ENCODE data around the gene RTN4R.
"Not testable (repeated sequence)": the region's sequence is repeated elsewhere in the genome, so short reads cannot be mapped to it uniquely, and the experiment has no call there.

Gene RTN4R

DNA sequence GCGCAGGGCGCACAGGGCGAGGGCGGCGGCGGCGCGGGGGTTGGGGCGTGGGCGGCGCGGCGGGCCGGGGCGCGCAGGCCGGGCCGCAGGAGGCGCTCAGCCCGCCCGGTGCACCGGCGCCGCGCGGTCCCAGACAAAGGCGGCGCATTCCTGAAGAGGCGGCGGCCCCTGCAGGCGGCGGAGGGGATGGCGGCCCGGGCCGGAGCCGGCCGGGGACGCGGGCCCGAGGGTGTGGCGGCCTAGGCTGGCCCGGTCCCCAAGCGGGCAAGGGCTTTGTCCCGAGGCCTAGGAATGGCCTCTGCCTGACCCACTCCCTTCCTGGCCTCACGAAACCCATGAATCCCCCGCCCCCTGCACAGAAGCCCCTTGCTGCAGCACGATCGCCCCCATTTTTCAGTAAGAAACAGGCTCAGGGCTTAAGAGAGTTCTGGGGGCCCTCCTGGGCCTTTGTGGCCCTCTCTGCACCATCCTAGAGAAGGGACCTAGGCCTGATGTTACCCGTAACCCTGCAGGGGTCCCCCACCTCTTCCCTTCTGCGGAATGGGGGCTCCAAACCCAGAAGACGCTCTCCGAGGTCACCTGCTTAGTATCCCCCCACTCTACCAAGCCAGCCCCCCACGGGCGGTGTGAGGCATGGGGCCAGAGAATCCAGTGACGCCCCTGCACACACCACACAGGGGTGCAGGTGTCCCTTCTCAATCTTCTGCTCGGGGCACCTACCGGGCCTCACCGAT is at the start of gene RTN4R:
RTN4R (minus strand) TSS at position 40 of the 734 bp plus-strand sequence. CDS start 226 bp downstream, outside the sequence.
- TF ChIP-seq, protein P1, sequence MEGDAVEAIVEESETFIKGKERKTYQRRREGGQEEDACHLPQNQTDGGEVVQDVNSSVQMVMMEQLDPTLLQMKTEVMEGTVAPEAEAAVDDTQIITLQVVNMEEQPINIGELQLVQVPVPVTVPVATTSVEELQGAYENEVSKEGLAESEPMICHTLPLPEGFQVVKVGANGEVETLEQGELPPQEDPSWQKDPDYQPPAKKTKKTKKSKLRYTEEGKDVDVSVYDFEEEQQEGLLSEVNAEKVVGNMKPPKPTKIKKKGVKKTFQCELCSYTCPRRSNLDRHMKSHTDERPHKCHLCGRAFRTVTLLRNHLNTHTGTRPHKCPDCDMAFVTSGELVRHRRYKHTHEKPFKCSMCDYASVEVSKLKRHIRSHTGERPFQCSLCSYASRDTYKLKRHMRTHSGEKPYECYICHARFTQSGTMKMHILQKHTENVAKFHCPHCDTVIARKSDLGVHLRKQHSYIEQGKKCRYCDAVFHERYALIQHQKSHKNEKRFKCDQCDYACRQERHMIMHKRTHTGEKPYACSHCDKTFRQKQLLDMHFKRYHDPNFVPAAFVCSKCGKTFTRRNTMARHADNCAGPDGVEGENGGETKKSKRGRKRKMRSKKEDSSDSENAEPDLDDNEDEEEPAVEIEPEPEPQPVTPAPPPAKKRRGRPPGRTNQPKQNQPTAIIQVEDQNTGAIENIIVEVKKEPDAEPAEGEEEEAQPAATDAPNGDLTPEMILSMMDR (IDR thresholded peaks at IDR 0.05) = peak; percentile 66 to 84
- peak within 1 kb of the TSS; percentile 39 to 50 for H3K4me3 ChIP-seq
- no peaks in the 10 kb centered on the region for H3K9me3 ChIP-seq
- H3K27me3 ChIP-seq = peaks cover 0 to 21% of the 10 kb centered on the region in 2 donors
- intact Hi-C loops (cut with DNase I; ENCODE audit: low total_unique reads) = loop anchor here (1.0 kb wide), 1 partner anchor 111 kb away; no protein-coding TSS in a partner anchor
- DNase-seq = no peak
- no peak within 1 kb of the TSS for H3K27ac ChIP-seq
- no peaks in the 10 kb centered on the region for H3K36me3 ChIP-seq
- peaks cover 0 to 17% (median 12%) of the 10 kb centered on the region in 4 donors for H3K4me1 ChIP-seq

DNA sequence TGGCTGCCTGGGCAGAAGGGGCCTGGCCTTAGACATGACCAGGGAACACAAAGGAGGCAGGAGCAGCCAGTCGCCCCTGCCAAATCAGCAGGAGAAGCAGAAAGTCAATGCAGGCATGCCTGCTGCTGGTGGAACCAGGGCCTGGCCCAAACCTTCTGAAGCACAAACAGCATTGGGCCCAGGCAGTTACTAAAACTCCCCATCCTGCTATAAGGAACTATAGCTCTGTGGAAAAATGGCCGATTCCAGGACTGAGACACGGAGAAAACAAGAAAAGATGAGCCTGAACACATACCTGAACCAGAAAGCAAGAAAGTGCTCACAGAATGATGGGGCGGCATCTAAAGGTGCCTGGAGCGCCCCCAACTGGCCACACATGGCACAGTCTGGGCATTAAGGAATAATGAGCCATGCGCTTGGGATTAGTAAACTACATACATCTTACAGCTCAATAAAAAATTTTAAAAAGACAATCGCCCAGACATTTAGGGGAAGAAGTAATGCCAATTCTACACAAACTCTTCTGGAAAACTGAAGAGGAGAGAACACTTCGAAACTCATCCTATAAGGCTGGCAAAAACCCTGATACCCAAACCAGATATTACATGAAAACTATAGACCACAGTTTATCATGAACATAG is 49.4 kb upstream of the RTN4R start:
- intact Hi-C loops (cut with DNase I; ENCODE audit: low total_unique reads) = loop anchor here (5.0 kb wide), 1 partner anchor 240 kb away; no protein-coding TSS in a partner anchor
- Histone ChIP-seq H3K4me1 (peaks cover 0 to 52% (median 27%) of the 10 kb centered on the region in 4 donors), H3K36me3 (peaks cover 0 to 29% (median 0%) of the 10 kb centered on the region in 3 donors)
- DNase-seq = peak in 1 of 2 donors; percentile 59
- TF ChIP-seq, protein P1 (IDR thresholded peaks at IDR 0.05) = peak in 1 of 2 experiments; percentile 34
- not testable (repeated sequence) for H3K27ac ChIP-seq, H3K9me3 ChIP-seq, H3K27me3 ChIP-seq, H3K4me3 ChIP-seq

DNA sequence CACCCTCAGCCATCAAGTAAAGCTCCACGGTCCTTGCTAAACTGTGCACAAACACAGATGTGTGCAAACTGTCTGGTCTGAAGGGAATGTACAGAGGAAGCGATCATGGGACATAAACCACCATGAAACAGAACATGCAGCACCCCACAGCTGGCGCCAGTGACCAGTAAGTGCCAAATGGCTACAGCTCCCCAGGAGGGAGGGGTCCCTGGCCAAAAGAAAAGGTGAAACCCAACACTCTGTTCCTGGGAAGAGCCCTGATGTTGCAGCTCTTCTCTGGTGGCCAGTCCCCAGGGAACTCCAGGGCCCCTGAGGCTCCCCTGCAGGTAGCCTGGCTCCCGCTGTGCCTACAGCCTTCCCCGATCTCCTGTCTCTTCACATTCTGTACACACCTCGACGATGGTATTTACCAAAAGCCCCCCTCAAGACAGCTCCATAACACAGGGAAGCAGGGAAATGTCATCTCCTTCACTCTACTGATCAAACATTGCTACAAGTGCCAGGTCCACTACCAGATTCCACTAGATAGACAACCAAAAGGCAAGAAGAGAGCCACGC is 48.8 kb upstream of the RTN4R start:
- H3K4me1 ChIP-seq = peaks cover 0 to 52% (median 27%) of the 10 kb centered on the region in 4 donors
- H3K9me3 ChIP-seq = no peaks in the 10 kb centered on the region
- H3K27me3 ChIP-seq = no peaks in the 10 kb centered on the region
- peaks cover 0 to 29% (median 0%) of the 10 kb centered on the region in 3 donors for H3K36me3 ChIP-seq
- H3K4me3 ChIP-seq = no peak overlapping the region
- no peak for DNase-seq
- intact Hi-C loops (cut with DNase I; ENCODE audit: low total_unique reads) = loop anchor here (5.0 kb wide), 1 partner anchor 240 kb away; no protein-coding TSS in a partner anchor
- no peak overlapping the region for H3K27ac ChIP-seq
- TF ChIP-seq, protein P1 (IDR thresholded peaks at IDR 0.05) = no peak

DNA sequence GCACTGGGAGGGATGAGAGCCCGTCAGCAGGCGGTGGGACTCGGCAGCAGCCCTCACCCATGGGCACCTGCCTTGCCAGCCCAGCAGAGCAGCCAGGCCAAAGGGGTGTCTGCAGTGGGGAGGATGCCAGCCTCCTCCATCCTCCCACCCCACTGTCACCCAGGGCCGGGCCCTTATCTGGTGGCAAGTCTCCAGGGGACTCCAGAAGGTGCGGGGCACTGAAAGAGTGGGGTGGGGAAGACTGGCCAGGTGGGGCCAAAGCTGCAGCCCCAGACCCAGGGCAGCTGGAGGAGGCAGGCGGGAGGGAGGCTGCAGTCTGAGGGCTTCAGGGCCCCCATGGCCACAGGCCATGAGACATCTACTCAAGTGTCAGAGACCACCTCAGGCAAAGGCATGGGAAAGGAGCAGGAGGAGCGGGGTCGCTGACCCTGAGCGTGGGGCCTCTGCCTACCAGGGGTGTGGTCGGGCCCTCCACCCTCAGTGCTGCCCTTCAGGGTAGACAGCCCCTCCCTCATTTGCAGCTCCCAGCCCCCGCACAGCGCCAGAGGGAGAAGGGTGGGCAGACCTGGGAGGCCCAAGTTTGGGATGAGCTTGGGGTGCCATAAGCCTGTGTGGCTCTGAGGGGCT is 48.2 kb upstream of the RTN4R start:
- no peak for DNase-seq
- H3K27ac ChIP-seq = no peak overlapping the region
- TF ChIP-seq, protein P1 (IDR thresholded peaks at IDR 0.05) = no peak
- no peak overlapping the region for H3K4me3 ChIP-seq
- intact Hi-C loops (cut with DNase I; ENCODE audit: low total_unique reads) = loop anchor here (5.0 kb wide), 1 partner anchor 241 kb away; no protein-coding TSS in a partner anchor
- H3K36me3 ChIP-seq = peaks cover 0 to 29% (median 0%) of the 10 kb centered on the region in 3 donors
- H3K4me1 ChIP-seq = peaks cover 0 to 46% (median 24%) of the 10 kb centered on the region in 4 donors
- H3K9me3 ChIP-seq = no peaks in the 10 kb centered on the region
- no peaks in the 10 kb centered on the region for H3K27me3 ChIP-seq
